ENCODE data around the gene PAMR1.

PAMR1 gene

GRCh38 chr11:35494957-35495490 is 30.4 kb downstream of the PAMR1 start:
- no peak for DNase-seq (ENCODE audit: low read depth)

DNA sequence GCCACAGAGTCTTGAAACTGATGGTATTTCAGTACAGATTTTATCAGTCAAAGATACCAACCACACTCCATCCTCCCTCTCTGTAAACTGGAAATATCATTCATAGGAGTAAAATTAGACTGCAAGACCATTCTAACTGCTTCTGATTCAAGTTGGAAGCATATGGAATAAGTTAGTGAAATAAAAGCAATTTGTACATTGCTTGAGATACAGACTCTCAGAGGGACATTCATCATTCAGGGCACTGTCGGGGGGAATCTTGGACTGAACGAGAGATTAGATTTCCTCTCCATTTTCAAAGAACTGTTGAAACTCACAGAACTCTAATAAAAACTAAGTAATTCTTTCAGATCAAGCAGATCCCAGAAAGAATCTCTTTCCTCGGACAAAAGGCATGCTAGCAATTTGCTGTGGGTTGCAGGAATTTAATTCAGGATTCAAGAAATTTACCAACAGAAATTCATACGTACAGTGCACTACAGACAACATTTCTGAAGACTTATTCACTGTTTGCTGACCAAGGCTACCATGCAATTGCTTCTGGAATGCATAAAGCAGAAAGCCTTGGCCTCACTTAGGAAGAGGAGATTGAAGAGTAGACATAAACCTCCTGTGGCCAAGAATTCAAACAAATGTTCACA is 34.1 kb downstream of the PAMR1 start:
- no peak for DNase-seq (ENCODE audit: low read depth)

GRCh38 chr11:35488117-35488516 is 37.3 kb downstream of the PAMR1 start:
- no peak for DNase-seq (ENCODE audit: low read depth)

DNA sequence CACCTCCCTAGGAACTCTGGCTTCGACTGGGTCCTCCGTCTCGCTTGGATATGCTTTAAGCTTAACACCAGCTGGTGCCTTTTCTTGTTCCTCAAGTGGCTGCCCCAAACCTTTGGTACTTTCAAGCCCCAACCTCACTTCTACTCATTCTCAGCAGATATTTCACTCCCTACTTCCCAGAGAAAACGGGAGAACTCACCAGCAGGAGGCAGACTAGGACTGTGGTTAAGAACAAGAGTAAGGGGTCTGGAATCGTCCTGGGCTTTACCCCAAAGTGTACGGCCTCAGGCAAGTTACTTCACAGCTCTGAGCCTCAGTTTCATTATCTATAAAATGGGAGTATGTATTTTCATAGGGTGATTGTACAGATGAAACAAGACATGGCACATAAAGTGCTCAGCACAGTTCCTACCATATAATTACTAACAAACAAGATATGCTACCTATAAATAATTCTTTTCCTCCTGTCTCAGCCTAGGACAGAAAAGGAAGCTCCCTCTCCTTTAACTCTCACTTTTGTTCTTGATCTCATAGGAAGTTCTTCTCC is 37.8 kb downstream of the PAMR1 start:
- DNase-seq (ENCODE audit: low read depth), result no peak

DNA sequence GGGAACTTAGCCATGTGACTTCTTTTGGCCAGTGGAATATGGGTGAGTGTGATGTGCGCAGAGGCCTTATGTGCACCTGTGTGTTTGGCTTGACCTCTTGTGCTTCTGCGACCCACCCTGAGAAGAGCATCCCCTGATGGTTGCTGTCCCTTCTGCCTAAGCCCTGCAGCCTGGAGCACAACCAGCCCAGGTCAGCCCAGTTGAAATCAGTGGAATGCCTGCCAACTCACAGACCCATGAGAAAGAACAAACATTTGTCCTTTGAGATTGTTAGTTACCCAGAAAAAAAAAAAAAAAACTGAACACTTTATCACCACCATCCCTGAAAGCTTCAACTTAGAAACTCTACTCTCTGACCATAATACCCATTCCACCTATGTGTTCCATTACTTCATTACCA is 38.5 kb downstream of the PAMR1 start:
- DNase-seq (ENCODE audit: low read depth), result no peak

- no peak for DNase-seq (ENCODE audit: low read depth)
Observed at GRCh38 chr11:35486446-35486845, 39.0 kb downstream of the PAMR1 start.

GRCh38 chr11:35485656-35486322 is 39.6 kb downstream of the PAMR1 start:
- peak; percentile 56 for DNase-seq (ENCODE audit: low read depth)

GRCh38 chr11:35484435-35484834 is 41.0 kb downstream of the PAMR1 start:
- DNase-seq (ENCODE audit: low read depth), result no peak

DNA sequence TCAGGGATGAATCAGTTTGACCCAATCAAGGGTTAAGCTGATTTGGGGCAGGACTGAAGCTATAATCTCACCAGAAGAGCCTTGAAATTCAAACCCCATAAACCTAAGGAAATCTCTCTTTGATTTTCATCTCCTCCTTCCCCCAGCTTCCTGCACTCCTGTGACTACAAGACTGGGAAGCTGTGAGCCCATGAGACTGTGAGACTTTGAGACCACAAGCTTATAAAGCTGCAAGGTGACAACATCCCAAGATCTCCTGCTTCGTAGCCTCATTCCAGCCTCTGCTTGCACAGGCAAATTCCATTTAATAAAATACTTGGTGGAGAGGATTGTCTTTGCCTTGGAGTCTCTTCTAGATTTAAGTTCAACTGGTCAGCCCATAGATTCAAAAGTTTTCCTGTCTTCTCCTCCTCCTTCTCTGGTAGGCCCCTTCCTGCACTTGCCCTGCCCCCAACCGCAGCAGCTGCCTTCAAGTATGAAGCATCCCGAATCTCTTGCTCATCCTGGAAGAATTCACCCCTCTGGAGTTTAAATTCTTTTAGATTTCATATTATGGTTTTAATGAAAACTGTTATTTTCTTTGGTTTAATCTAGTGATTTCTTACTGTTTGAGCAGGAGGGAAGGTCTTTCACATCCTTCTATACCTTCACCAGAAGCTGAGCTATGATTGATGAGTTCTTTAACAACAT is 42.1 kb downstream of the PAMR1 start:
- no peak for DNase-seq (ENCODE audit: low read depth)

DNA sequence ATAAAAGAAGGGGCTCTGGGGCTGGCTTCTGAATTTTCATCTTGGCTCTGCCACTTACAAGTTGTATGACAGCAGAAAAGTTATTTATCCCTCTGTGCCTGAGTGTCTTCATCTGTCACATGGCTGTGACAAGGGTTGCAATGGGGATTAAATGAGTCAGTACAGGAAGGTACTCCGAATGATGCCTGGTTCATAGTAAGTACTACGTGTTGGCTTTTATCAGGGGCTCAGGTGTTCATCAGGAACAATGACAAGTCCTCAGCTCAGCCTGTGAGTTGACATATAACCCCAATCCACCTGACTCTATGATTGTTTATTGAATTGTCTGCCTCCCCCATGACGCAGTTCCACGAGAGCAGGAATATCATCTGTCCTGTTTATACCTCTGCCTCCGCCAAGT is 45.7 kb downstream of the PAMR1 start:
- no peak for DNase-seq (ENCODE audit: low read depth)

DNA sequence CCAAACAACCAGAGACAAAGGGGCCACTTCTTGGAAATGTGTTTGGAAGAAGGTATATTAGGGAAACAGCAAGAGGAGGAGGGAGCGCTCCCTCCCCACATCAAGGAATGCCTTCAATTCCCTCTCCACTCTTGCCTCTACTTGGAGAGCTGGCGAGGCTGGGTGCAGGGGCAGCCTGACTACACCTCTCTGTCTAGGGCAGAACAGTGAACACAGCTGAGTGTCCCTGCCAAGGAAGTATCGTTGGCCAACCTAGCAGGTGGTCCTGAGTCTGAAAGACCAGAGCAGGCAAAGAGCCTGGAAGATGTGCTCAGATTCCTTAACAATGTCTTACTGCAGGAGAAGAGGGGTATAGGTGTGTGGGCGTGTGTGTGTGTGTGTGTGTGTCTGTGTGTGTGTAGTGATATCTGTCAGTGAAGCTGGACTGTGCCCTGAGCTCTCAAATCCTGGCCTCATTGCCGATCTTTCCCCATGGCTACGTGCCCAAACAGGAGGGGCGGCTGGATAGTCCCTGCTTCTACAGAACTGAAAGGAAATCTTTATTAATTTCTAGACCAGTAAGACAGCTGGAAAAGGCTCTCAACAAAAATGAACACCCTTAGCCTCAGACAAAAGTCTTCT is 46.8 kb downstream of the PAMR1 start:
- DNase-seq (ENCODE audit: low read depth), result no peak

- no peak for DNase-seq (ENCODE audit: low read depth)
Observed at GRCh38 chr11:35477901-35478300, 47.5 kb downstream of the PAMR1 start.

GRCh38 chr11:35474688-35475087 is 50.7 kb downstream of the PAMR1 start:
- DNase-seq (ENCODE audit: low read depth), result no peak

DNA sequence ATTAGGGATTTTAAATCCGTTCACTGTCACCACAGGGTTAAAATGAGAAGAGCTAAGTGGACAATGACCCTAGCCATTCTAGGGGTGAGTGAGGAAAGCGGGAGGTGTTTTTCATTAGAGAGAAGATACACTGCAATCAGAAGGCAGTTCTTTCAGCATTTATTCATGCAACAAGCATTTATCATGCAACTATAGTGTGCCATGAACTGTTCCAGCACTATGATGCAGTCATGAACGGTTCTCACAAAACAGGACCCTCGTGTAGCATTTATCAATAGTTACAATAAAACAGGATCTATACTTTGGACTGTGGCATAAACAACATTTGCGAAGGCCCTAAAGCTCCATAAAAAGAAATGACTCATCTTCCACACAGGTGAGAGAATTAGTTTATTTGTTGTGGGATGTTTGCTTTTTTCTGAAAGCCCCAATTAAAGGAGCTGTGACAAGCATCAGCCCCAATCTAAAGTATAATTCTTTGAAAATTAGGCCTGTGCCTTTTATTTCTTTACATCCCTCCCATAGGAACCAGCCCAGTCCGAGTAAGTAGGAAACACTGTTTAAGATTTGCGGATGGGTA is 51.5 kb downstream of the PAMR1 start:
- no peak for DNase-seq (ENCODE audit: low read depth)

DNA sequence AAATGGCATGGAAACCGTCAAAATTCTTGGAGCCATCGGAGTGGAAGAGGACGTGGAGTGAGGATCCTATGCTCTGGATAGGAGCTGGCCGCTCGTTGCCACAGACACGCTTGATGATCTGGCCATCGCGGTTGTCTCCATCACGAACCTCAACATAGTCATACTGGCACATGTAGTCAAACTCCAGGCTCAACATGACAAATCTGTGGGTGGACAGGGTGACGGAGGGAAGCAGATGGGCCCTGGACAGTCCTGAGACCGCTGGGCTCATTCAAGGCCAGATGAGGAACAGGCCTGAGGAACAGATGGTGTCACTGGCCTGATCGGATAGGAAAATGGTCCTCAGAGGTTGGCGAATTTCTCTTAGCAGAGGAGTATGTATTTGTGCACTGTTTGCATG is 54.8 kb downstream of the PAMR1 start:
- no peak for DNase-seq (ENCODE audit: low read depth)

DNA sequence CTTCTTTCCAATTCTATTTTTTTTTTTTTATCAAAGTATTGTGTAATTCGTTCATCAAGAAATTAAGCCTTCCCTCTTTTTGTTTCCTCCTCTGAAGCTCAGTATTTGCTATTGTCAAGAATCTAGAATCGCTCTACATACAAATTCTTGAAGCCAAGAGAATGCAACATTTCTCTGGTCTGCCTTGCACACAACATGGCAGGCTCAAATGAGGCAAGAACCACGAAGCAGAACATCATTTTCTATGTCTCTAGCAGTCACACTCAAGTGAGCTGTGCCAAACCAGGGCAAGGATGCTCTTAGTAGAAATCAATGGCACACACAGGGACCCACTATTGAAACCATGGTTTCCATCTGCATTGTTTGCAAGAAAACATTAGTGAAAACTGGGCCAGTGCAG is 59.4 kb downstream of the PAMR1 start:
- DNase-seq (ENCODE audit: low read depth), result no peak

DNA sequence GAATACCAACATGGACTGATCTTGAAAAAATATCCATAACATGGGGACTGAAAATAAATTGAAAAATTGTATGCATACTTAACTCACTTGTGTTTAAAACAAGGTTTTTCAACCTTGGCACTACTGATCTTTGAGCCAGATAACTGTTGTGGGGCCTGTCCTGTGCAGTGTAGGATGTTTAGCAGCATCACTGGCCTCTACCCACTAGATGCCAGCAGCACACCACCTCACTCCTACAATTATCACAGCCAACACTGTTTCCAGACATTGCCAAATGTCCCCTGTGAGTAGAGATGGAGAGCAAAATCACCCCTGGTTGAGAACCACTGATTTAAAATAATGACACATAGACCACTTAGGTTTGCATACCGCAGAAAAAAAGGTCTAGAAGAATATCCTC is 61.1 kb downstream of the PAMR1 start:
- DNase-seq (ENCODE audit: low read depth), result no peak

DNA sequence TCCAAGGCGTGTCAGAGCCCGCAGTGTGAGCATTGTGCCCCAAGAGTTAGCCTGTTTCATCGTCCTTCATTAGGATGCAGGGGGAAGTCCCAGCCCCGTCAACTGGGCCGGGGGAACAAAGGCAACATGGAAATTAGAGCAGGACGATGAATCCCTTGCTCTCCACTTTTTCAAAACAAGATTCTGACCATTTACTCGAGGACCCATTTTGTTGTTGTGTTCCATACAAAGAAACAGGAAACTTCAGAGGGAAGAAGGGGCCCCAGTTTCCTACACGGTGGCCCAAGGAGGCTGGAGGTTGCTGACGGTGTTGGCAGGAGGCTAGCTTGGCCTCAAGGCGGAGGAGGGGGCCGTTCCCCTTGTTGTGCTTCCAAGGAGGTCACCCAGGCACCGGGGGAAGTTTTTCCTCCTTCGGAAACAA is 62.1 kb downstream of the PAMR1 start:
- no peak for DNase-seq (ENCODE audit: low read depth)

GRCh38 chr11:35461917-35462538 is 63.4 kb downstream of the PAMR1 start:
- no peak for DNase-seq (ENCODE audit: low read depth)

DNA sequence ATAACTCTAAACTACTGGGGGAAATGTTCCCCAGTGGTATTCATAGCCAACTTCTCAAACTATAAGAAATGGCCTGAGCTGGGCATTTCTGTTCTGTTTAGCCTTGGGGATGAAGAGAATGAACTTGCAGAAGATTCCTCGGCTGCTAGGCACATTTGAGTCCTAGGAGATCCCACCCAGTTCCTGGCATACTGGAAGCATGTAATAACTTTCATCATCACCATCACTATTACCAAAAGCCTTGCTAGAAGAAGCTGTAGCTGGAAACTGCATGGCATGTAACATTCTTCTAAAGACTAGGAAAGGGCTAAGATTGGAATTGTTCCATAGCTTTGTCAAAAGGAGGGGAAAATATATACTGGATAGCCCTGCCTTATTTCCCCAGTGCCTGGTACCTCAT is 65.9 kb downstream of the PAMR1 start:
- no peak for DNase-seq (ENCODE audit: low read depth)

DNA sequence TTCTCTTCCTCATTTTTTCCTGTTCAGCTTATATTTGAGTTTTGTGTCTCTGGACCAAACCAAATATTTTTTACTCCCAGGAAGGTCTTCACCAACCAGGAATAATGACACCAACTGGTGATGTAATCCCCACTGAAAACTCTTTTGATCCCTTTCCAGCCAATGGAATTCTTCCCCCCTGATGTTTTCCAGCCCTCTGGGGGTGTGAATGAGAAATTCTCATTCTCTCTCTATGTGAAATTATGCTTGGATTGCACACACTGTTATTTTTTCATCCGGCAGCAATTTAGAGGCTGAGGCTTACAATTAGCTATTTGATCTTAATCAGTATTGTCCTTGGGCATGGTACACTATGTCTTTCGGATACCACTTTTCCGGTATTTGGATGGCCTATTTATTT is 66.6 kb downstream of the PAMR1 start:
- no peak for DNase-seq (ENCODE audit: low read depth)

GRCh38 chr11:35454362-35454761 is 71.1 kb downstream of the PAMR1 start:
- no peak for DNase-seq (ENCODE audit: low read depth)
